Measurements from ENCODE around the gene GUK1.

The GUK1 gene

GRCh38 chr1:228197555-228198147 lies 57.6 kb downstream of the GUK1 start:
- Mint-ChIP-seq H3K9me3 (peaks cover 11% of the 10 kb centered on the region), H3K4me1 (no peaks in the 10 kb centered on the region), H3K36me3 (ENCODE audit: low read depth) (peaks cover 16% of the 10 kb centered on the region), H3K4me3 (no peak overlapping the region), H3K27me3 (peaks cover 2% of the 10 kb centered on the region), H3K27ac (no peak overlapping the region)
- no peak for DNase-seq
- ATAC-seq, result no peak

All from activated naive CD8-positive, alpha-beta T cell treated with anti-CD3 and anti-CD28 coated beads, Interleukin-2, amount 50 U/mL, for 24 hours (primary cell).